ENCODE data around the gene NXPH3.

DNA sequence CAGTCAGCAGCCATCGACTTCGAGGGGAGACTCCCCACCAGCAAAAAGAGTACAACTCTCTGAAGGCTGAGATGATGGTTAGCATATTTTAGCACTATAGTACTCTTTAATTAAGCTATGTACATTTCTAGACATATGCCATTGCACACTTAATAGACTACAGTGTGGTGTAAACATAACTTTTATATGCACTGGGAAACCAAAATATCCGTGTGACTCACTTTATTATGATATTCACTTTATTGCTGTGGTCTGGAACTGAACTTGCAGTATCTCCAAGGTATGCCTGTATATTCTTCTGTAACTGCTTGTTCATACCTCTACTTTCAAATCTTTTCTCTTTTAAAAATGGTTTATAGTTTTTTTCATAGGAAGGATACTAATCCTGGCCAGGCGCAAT lies 11.0 kb upstream of the NXPH3 start:
- TF ChIP-seq, protein P1, sequence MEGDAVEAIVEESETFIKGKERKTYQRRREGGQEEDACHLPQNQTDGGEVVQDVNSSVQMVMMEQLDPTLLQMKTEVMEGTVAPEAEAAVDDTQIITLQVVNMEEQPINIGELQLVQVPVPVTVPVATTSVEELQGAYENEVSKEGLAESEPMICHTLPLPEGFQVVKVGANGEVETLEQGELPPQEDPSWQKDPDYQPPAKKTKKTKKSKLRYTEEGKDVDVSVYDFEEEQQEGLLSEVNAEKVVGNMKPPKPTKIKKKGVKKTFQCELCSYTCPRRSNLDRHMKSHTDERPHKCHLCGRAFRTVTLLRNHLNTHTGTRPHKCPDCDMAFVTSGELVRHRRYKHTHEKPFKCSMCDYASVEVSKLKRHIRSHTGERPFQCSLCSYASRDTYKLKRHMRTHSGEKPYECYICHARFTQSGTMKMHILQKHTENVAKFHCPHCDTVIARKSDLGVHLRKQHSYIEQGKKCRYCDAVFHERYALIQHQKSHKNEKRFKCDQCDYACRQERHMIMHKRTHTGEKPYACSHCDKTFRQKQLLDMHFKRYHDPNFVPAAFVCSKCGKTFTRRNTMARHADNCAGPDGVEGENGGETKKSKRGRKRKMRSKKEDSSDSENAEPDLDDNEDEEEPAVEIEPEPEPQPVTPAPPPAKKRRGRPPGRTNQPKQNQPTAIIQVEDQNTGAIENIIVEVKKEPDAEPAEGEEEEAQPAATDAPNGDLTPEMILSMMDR (conservative IDR thresholded peaks at IDR 0.05), result no peak
- no peak for TF ChIP-seq EZH2 (IDR thresholded peaks at IDR 0.05; ENCODE audit: low read depth)
